Stomach (tissue), 4 donors: Measurements from ENCODE around the gene SCN4A.

ENCODE experiments used
- CTCF ChIP-seq, 7 experiments: fragments of 450-650 bp in 4 of 7; fragments of 200-600 bp in 3 of 7; sonication (generic) in 3 of 7; IDR thresholded peaks; one replicate each; pipeline ENCODE4 v1.5.1; 2016 to 2019; ENCODE audit warnings: antibody characterized with exemption in 7 of 7, control low read depth in 2 of 7, mild to moderate bottlenecking in 1 of 7
- EP300 ChIP-seq: sonication (generic); formaldehyde crosslinking; IDR thresholded peaks from one replicate; pipeline ENCODE4 v1.6.1; 2017; ENCODE audit warnings: antibody characterized with exemption
- POLR2A ChIP-seq, 4 donors: fragments of 450-650 bp; IDR thresholded peaks; one replicate each; pipeline ENCODE4 v1.6.1; 2016; ENCODE audit warnings: antibody characterized with exemption in 4 of 4, control low read depth in 2 of 4, mild to moderate bottlenecking in 1 of 4, moderate library complexity in 1 of 4
- POLR2AphosphoS5 ChIP-seq, 3 donors: sonication (generic); formaldehyde crosslinking; IDR thresholded peaks; one replicate each; pipeline ENCODE4 v1.6.1; 2016; ENCODE audit warnings: antibody characterized with exemption in 3 of 3

- TF ChIP-seq CTCF (IDR thresholded peaks at IDR 0.05) = no peak
- no peak for TF ChIP-seq EP300
- TF ChIP-seq POLR2A (IDR thresholded peaks at IDR 0.05) = no peak
- no peak for TF ChIP-seq POLR2AphosphoS5 (IDR thresholded peaks at IDR 0.05)
Measured at GRCh38 chr17:63975541-63976092, 2.9 kb upstream of the SCN4A start.
